Activated naive CD8-positive, alpha-beta T cell treated with anti-CD3 and anti-CD28 coated beads for 36 hours (primary cell): ENCODE measurements around the gene MAPK7. TPM values are rescaled to one million over a fixed set of nuclear protein-coding genes. Genes with fewer than 3 reads are reported as not detected.

Experiments
- DNase-seq: peaks from one replicate; pipeline ENCODE4 v3.0.0; 2021
- H3K27ac Mint-ChIP-seq: one replicate; pipeline ENCODE4 v1.8.0; 2022; ENCODE audit warnings: mild to moderate bottlenecking, moderate library complexity, mixed read lengths
- H3K27me3 Mint-ChIP-seq: one replicate; pipeline ENCODE4 v1.8.0; 2022; ENCODE audit warnings: mild to moderate bottlenecking, mixed read lengths
- H3K36me3 Mint-ChIP-seq: one replicate; pipeline ENCODE4 v1.8.0; 2021; ENCODE audit warnings: mild to moderate bottlenecking, mixed read lengths
- H3K4me1 Mint-ChIP-seq: one replicate; pipeline ENCODE4 v1.8.0; 2021; ENCODE audit warnings: mixed read lengths
- H3K4me3 Mint-ChIP-seq: one replicate; pipeline ENCODE4 v1.8.0; 2022; ENCODE audit warnings: mild to moderate bottlenecking, moderate library complexity, mixed read lengths
- H3K9me3 Mint-ChIP-seq: one replicate; pipeline ENCODE4 v1.8.0; 2022; ENCODE audit warnings: mixed read lengths
- total RNA-seq, 2 experiments: library from RNA; stranded (reverse); gene quantifications; one replicate each; pipeline ENCODE4 v1.2.3, GENCODE V29; 2021

The MAPK7 gene
- total RNA-seq, 2 experiments from 2014 or later: 14.0 to 16.0 TPM

DNA sequence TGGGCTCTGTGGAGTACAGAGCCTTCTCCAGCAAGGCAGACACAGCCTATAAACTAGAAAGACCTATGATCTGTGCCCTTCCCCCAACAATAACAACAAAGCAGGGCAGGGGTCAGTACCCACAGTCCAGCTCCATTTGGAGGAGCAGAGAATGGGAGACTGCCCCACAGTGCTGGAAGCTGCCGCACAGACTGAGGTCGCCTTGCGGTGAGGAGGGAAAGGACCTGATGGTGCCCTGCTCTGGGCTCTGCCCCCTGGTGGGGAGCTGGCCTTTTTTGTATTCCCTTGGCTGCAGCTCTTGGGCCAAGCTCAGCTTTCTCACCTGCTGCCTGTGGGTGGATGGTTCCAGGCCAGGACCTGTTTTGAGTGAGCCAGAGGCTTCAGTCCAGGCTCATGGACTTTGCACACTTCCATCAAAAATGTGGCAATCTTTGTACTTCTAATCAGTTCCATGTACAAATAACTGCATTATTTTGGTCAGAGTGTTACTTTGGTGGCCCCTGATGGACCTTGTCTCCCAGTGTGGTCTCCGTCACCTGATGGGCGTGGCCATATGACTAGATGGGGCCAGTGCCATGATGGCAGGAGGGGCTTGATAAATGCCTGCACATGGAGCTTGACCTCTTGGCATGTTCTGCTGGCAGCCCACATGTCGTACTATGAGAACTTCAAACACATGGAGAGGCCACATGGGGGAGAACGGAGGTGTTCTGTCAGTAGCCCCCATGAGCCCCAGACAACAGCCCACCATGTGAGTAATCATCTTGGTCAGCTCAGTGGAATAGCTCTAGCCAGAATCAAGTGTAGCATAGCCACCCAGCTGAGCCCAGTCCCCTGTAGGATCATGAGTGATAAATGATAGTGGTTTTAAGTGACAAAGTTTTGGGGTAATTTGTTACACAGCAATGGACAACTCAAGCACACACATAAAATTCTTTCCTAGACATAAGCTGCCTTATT lies 40.0 kb upstream of the MAPK7 start:
- H3K9me3 Mint-ChIP-seq: no peaks in the 10 kb centered on the region
- H3K27ac Mint-ChIP-seq: no peak overlapping the region
- peak; percentile 63 for DNase-seq
- H3K4me1 Mint-ChIP-seq: no peaks in the 10 kb centered on the region
- H3K27me3 Mint-ChIP-seq: peaks cover 35% of the 10 kb centered on the region
- H3K4me3 Mint-ChIP-seq: no peak overlapping the region
- no peaks in the 10 kb centered on the region for H3K36me3 Mint-ChIP-seq

DNA sequence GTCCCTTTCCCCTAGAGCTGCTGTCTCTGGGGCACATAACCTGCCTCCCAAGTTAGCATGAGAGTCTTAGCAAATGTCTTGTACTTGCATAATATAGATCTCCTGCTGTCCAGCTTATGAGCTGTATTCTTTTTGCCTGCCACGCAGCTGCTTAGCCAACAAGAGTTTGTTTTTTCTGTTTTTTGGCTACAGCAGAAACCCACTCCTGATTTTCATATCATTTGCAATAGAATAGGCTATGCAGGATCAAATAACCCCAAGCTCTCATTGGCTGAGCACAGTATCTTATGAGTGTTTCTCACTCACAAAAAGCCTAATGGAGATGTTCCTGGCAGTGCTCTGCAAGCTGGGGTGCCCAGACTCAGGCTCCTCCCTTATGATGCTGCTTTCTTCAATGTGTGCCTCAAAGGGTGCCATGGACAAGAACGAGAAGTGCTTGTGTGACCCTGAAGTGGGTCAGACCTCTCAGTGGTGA lies 38.9 kb upstream of the MAPK7 start:
- Mint-ChIP-seq H3K9me3 (no peaks in the 10 kb centered on the region), H3K4me3 (no peak overlapping the region), H3K27ac (no peak overlapping the region), H3K27me3 (peaks cover 35% of the 10 kb centered on the region), H3K36me3 (no peaks in the 10 kb centered on the region), H3K4me1 (no peaks in the 10 kb centered on the region)
- DNase-seq: no peak

DNA sequence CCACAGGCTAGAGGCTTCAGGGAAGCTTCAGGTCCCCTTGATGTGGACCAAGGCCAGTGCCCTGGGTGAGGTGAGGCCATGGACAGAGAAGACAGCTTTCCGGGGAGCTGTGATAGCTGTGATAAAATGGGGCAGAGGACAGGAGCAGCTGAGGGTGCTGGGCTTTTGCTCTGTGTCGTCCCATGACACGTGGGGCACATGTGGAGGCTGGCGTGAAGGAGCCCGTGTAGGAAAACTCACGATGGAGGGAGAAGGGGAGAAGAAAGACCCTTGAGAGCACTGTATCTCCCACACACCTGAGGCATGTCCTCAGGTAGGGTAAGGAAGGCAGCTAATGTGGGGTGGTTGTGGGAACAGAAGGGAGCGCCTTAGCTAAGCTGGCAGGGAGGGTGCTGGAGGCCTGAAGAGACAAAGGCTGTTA lies 37.1 kb upstream of the MAPK7 start:
- peaks cover 30% of the 10 kb centered on the region for H3K27me3 Mint-ChIP-seq
- no peak for DNase-seq
- H3K9me3 Mint-ChIP-seq: no peaks in the 10 kb centered on the region
- H3K4me1 Mint-ChIP-seq: no peaks in the 10 kb centered on the region
- no peak overlapping the region for H3K27ac Mint-ChIP-seq
- H3K36me3 Mint-ChIP-seq: no peaks in the 10 kb centered on the region
- H3K4me3 Mint-ChIP-seq: no peak overlapping the region

- DNase-seq: no peak
- Mint-ChIP-seq H3K4me3 (no peak overlapping the region), H3K9me3 (no peaks in the 10 kb centered on the region), H3K27ac (no peak overlapping the region), H3K36me3 (no peaks in the 10 kb centered on the region), H3K4me1 (no peaks in the 10 kb centered on the region), H3K27me3 (peaks cover 29% of the 10 kb centered on the region)
Observed at GRCh38 chr17:19341641-19342610, 36.4 kb upstream of the MAPK7 start.

DNA sequence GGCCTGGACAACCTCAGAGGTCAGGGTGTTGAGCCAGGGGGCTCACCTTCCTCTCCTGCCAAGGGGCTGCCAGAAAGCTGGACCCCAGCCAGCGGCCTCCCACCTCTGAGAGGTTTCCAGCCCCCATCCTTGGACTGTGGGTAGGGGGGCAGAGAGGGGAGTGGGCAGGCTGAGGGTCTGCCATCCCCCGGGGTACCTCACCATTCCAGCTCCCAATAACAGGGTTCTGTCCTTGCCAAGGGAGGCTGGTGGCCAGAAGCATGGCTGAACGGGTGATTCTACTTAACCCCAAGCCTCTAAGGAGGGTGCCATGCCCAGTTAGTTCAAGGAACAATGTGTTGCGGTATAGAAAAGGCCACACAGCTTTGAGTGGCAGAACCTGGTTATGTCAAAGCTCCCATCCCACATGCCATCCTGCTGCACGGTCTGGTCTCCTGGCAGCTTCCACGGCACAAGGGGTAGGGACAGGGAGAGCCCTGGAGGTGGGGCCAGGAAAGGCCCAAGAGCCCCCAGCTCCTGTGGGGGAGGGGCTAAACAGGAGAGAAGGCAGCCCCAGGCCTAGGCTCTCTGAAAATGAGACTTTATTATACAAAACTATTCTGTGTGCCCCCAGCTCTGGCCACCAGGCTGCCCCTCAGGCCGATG lies 35.6 kb upstream of the MAPK7 start:
- H3K9me3 Mint-ChIP-seq: no peaks in the 10 kb centered on the region
- H3K4me1 Mint-ChIP-seq: no peaks in the 10 kb centered on the region
- DNase-seq: no peak
- no peaks in the 10 kb centered on the region for H3K36me3 Mint-ChIP-seq
- H3K4me3 Mint-ChIP-seq: no peak overlapping the region
- no peak overlapping the region for H3K27ac Mint-ChIP-seq
- peaks cover 22% of the 10 kb centered on the region for H3K27me3 Mint-ChIP-seq

DNA sequence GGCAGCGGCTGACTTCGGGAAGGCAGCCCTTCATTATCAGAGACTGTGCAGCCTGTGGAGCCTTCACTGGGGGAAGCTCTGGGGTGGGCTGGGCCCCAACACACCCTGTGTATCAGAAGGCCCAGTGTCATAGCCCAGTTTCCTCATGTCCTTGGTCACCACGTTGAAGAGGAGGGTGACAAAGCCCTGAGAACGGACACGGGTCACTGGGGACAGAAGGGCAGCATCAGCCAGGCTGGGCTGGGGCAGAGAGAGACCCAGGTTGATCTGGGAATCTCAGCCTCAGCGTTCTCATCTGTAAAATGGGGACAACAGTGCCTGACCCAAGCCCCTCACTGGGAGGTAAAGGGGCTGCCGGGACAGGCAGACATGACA lies 35.1 kb upstream of the MAPK7 start:
- no peak for DNase-seq
- Mint-ChIP-seq H3K36me3 (no peaks in the 10 kb centered on the region), H3K4me3 (no peak overlapping the region)

DNA sequence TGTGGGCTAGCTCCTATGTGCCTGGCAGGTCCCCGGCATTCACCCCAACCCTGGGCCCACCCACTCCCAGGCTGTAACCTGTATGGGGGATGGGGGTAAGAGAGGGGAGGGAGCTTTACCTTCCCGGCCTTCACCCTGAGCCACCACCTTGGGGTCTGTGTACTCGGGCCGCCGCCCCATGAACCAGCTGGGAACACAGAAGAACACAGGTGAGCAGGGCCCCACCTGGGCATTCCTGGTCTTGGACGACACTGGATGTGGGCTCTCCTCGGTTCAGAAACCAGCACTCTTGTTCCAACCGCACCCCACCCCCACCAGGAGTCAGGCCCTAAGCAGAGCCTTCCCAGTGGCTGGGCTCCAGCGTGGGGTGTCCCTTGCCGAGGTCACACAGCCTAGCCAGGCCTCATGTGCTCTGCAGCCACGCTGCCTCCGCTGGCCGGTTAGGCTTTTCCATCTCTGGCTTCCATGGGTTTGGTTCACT lies 34.6 kb upstream of the MAPK7 start:
- Mint-ChIP-seq H3K27ac (no peak overlapping the region), H3K9me3 (no peaks in the 10 kb centered on the region), H3K36me3 (no peaks in the 10 kb centered on the region), H3K4me1 (no peaks in the 10 kb centered on the region), H3K27me3 (peaks cover 22% of the 10 kb centered on the region), H3K4me3 (no peak overlapping the region)
- no peak for DNase-seq

More for the DNA sequence above, 35.1 kb upstream of the MAPK7 start:
- Mint-ChIP-seq H3K27ac (no peak overlapping the region), H3K4me1 (no peaks in the 10 kb centered on the region), H3K27me3 (peaks cover 22% of the 10 kb centered on the region), H3K9me3 (no peaks in the 10 kb centered on the region)

- Mint-ChIP-seq H3K9me3 (no peaks in the 10 kb centered on the region), H3K36me3 (no peaks in the 10 kb centered on the region), H3K27ac (no peak overlapping the region), H3K4me1 (no peaks in the 10 kb centered on the region), H3K27me3 (peaks cover 19% of the 10 kb centered on the region), H3K4me3 (no peak overlapping the region)
- DNase-seq: no peak
Observed at GRCh38 chr17:19344311-19345066, 33.8 kb upstream of the MAPK7 start.

DNA sequence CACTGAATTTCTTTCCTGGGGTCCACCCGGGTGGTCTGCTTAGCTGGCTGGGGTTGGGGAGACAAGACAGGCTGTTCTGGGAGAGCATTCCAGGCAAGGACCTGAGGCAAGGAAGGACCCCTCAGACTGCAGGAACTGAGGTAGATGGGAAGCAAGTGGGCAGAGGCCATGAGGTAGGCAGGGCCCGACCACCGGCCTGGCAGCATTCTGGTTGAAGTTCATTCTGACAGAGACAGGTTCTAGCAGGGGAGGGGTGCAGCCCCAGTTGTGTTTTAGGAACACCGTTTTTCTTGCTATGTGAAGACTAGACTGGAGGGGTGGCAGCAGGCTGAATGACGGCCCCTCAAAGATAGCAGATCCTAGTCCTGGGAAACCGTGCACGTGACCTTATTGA lies 33.2 kb upstream of the MAPK7 start:
- Mint-ChIP-seq H3K4me3 (no peak overlapping the region), H3K27me3 (peaks cover 17% of the 10 kb centered on the region), H3K9me3 (no peaks in the 10 kb centered on the region), H3K4me1 (no peaks in the 10 kb centered on the region), H3K27ac (no peak overlapping the region), H3K36me3 (no peaks in the 10 kb centered on the region)
- no peak for DNase-seq

GRCh38 chr17:19345486-19346350 lies 32.6 kb upstream of the MAPK7 start:
- Mint-ChIP-seq H3K4me3 (no peak overlapping the region), H3K4me1 (no peaks in the 10 kb centered on the region), H3K9me3 (no peaks in the 10 kb centered on the region), H3K27me3 (peaks cover 16% of the 10 kb centered on the region), H3K27ac (no peak overlapping the region), H3K36me3 (no peaks in the 10 kb centered on the region)
- DNase-seq: no peak

- Mint-ChIP-seq H3K9me3 (no peaks in the 10 kb centered on the region), H3K4me3 (no peak overlapping the region), H3K27me3 (peaks cover 7% of the 10 kb centered on the region), H3K27ac (no peak overlapping the region), H3K4me1 (no peaks in the 10 kb centered on the region), H3K36me3 (no peaks in the 10 kb centered on the region)
- no peak for DNase-seq
Observed at GRCh38 chr17:19346351-19347255, 31.7 kb upstream of the MAPK7 start.

DNA sequence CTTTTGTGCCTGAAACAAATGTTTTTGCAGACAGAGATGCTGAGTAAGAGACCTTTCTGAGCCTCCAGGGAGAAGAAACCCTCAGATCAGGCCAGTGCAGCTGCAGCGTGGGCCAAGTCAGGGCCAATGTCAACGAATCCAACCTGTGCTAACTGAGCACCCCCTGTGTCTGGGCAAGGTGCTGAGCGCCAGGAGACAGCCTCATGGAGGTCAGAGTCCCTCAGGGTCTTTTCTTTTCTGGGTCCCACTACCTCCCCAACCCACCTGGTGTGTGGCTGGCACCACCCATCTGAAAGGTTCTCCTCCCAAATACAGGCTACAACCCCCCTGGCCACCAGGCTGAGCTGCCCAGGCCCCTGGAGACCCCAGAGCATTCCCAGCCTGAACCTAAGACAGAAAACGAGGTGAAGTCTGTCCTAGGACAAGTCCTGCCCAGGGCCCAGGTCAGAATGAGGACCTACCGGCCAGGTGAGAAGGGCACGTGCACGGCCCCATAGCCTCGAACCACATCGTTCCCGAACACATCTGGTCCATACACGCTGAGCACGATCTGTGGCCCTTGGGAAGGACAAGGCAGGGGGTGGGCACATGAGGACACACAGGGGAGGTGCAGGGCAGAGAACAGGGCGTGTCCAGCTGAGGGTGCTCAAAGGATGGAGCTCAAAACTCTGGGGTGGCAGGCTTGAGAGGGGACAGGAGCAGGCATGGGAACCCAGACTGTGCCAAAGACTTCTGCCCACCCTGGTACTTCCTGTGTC lies 30.8 kb upstream of the MAPK7 start:
- no peak for DNase-seq
- Mint-ChIP-seq H3K4me3 (no peak overlapping the region), H3K4me1 (no peaks in the 10 kb centered on the region), H3K27me3 (no peaks in the 10 kb centered on the region), H3K36me3 (no peaks in the 10 kb centered on the region), H3K9me3 (no peaks in the 10 kb centered on the region), H3K27ac (no peak overlapping the region)
